ENCODE results near the gene TNXB.

The TNXB gene

GRCh38 chr6:32096394-32097258 is 12.5 kb downstream of the TNXB start:
- Histone ChIP-seq H3K4me1 (ENCODE audit: control insufficient read depth in 2 of 2, insufficient read depth in 2 of 2, low read length in 2 of 2) (peaks cover 0 to 11% of the 10 kb centered on the region in 2 donors), H3K9ac (ENCODE audit: low read depth in 1 of 2, low read length in 2 of 2) (no peak overlapping the region), H3K27ac (ENCODE audit: low read depth in 2 of 2, low read length in 2 of 2) (no peak overlapping the region), H3K4me3 (ENCODE audit: low read length in 2 of 2) (no peak overlapping the region), H3K9me3 (ENCODE audit: control insufficient read depth in 2 of 2, low read length in 2 of 2) (no peaks in the 10 kb centered on the region), H3K27me3 (ENCODE audit: control insufficient read depth in 2 of 2, insufficient read depth in 2 of 2, low read length in 2 of 2) (peaks cover 15 to 38% of the 10 kb centered on the region in 2 donors), H3K36me3 (ENCODE audit: control insufficient read depth in 2 of 2, insufficient read depth in 2 of 2, low read length in 2 of 2) (no peaks in the 10 kb centered on the region)

DNA sequence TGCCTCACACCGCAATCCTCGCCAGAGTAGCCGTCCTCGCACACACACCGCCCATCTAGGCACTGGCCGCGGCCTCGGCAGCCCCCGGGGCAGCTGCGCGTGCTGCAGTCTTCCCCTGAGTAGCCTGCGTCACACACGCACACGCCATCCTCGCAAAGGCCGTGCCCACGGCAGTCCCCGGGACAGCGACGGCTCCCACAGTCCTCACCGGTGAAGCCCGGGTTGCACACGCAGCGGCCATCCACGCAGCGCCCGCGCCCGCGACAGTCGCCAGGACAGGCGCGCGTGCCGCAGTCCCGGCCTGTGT is 13.1 kb downstream of the TNXB start:
- H3K27me3 ChIP-seq (ENCODE audit: control insufficient read depth in 2 of 2, insufficient read depth in 2 of 2, low read length in 2 of 2) = peaks cover 15 to 38% of the 10 kb centered on the region in 2 donors
- no peaks in the 10 kb centered on the region for H3K36me3 ChIP-seq (ENCODE audit: control insufficient read depth in 2 of 2, insufficient read depth in 2 of 2, low read length in 2 of 2)
- no peak overlapping the region for H3K9ac ChIP-seq (ENCODE audit: low read depth in 1 of 2, low read length in 2 of 2)
- H3K9me3 ChIP-seq (ENCODE audit: control insufficient read depth in 2 of 2, low read length in 2 of 2) = no peaks in the 10 kb centered on the region
- H3K4me1 ChIP-seq (ENCODE audit: control insufficient read depth in 2 of 2, insufficient read depth in 2 of 2, low read length in 2 of 2) = peaks cover 0 to 11% of the 10 kb centered on the region in 2 donors
- no peak overlapping the region for H3K27ac ChIP-seq (ENCODE audit: low read depth in 2 of 2, low read length in 2 of 2)
- H3K4me3 ChIP-seq (ENCODE audit: low read length in 2 of 2) = no peak overlapping the region

- Histone ChIP-seq H3K9ac (ENCODE audit: low read depth in 1 of 2, low read length in 2 of 2) (no peak overlapping the region), H3K36me3 (ENCODE audit: control insufficient read depth in 2 of 2, insufficient read depth in 2 of 2, low read length in 2 of 2) (no peaks in the 10 kb centered on the region), H3K4me3 (ENCODE audit: low read length in 2 of 2) (no peak overlapping the region), H3K27ac (ENCODE audit: low read depth in 2 of 2, low read length in 2 of 2) (no peak overlapping the region), H3K4me1 (ENCODE audit: control insufficient read depth in 2 of 2, insufficient read depth in 2 of 2, low read length in 2 of 2) (peaks cover 0 to 11% of the 10 kb centered on the region in 2 donors), H3K27me3 (ENCODE audit: control insufficient read depth in 2 of 2, insufficient read depth in 2 of 2, low read length in 2 of 2) (peaks cover 15 to 38% of the 10 kb centered on the region in 2 donors), H3K9me3 (ENCODE audit: control insufficient read depth in 2 of 2, low read length in 2 of 2) (no peaks in the 10 kb centered on the region)
Observed at GRCh38 chr6:32095338-32096086, 13.6 kb downstream of the TNXB start.

GRCh38 chr6:32092760-32093497 is 16.2 kb downstream of the TNXB start:
- Histone ChIP-seq H3K27ac (ENCODE audit: low read depth in 2 of 2, low read length in 2 of 2) (peak overlapping the region in 1 of 2 donors; percentile 50), H3K4me1 (ENCODE audit: control insufficient read depth in 2 of 2, insufficient read depth in 2 of 2, low read length in 2 of 2) (peaks cover 0 to 11% of the 10 kb centered on the region in 2 donors)

GRCh38 chr6:32089082-32089828 is 19.9 kb downstream of the TNXB start:
- Histone ChIP-seq H3K9ac (ENCODE audit: low read depth in 1 of 2, low read length in 2 of 2) (no peak overlapping the region), H3K4me3 (ENCODE audit: low read length in 2 of 2) (no peak overlapping the region), H3K36me3 (ENCODE audit: control insufficient read depth in 2 of 2, insufficient read depth in 2 of 2, low read length in 2 of 2) (peaks cover 0 to 3% of the 10 kb centered on the region in 2 donors), H3K9me3 (ENCODE audit: control insufficient read depth in 2 of 2, low read length in 2 of 2) (no peaks in the 10 kb centered on the region), H3K27ac (ENCODE audit: low read depth in 2 of 2, low read length in 2 of 2) (no peak overlapping the region), H3K4me1 (ENCODE audit: control insufficient read depth in 2 of 2, insufficient read depth in 2 of 2, low read length in 2 of 2) (peaks cover 6 to 12% of the 10 kb centered on the region in 2 donors), H3K27me3 (ENCODE audit: control insufficient read depth in 2 of 2, insufficient read depth in 2 of 2, low read length in 2 of 2) (peaks cover 0 to 4% of the 10 kb centered on the region in 2 donors)

More at GRCh38 chr6:32092760-32093497, 16.2 kb downstream of the TNXB start:
- no peak overlapping the region for H3K9ac ChIP-seq (ENCODE audit: low read depth in 1 of 2, low read length in 2 of 2)
- no peaks in the 10 kb centered on the region for H3K9me3 ChIP-seq (ENCODE audit: control insufficient read depth in 2 of 2, low read length in 2 of 2)
- peaks cover 0 to 3% of the 10 kb centered on the region in 2 donors for H3K36me3 ChIP-seq (ENCODE audit: control insufficient read depth in 2 of 2, insufficient read depth in 2 of 2, low read length in 2 of 2)
- peaks cover 15 to 36% of the 10 kb centered on the region in 2 donors for H3K27me3 ChIP-seq (ENCODE audit: control insufficient read depth in 2 of 2, insufficient read depth in 2 of 2, low read length in 2 of 2)
- no peak overlapping the region for H3K4me3 ChIP-seq (ENCODE audit: low read length in 2 of 2)

DNA sequence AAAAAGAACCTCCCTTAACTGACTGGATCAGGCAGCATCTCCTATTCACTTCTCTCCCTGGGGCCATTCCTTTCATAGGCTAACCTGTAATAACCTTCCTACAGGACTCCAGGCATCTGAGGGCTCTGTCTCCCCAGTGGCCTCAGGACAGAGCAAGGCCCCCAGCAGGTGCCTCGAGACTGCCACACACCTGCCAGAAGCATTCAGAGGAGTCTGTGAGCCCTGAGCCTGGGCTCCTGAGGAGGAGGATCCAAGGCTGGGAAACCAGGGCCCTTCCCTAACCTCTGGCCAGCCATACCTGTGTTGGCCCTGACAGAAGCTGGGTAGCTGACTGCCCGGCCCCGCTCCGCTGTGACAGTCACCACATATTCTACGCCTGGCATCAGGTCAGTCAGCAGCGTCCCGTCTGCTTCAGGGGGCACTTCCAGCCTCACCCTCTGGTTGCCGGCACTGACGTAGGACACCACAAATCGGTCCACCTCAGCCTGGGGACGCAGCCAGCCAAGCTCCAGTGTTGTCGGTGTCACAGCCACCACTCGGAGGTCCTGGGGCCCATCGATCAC is 20.6 kb downstream of the TNXB start:
- peaks cover 0 to 3% of the 10 kb centered on the region in 2 donors for H3K36me3 ChIP-seq (ENCODE audit: control insufficient read depth in 2 of 2, insufficient read depth in 2 of 2, low read length in 2 of 2)
- no peak overlapping the region for H3K9ac ChIP-seq (ENCODE audit: low read depth in 1 of 2, low read length in 2 of 2)
- H3K4me3 ChIP-seq (ENCODE audit: low read length in 2 of 2) = no peak overlapping the region
- H3K27me3 ChIP-seq (ENCODE audit: control insufficient read depth in 2 of 2, insufficient read depth in 2 of 2, low read length in 2 of 2) = peaks cover 0 to 4% of the 10 kb centered on the region in 2 donors
- H3K4me1 ChIP-seq (ENCODE audit: control insufficient read depth in 2 of 2, insufficient read depth in 2 of 2, low read length in 2 of 2) = peaks cover 6 to 7% of the 10 kb centered on the region in 2 donors
- H3K9me3 ChIP-seq (ENCODE audit: control insufficient read depth in 2 of 2, low read length in 2 of 2) = no peaks in the 10 kb centered on the region
- H3K27ac ChIP-seq (ENCODE audit: low read depth in 2 of 2, low read length in 2 of 2) = no peak overlapping the region

GRCh38 chr6:32087574-32088486 is 21.3 kb downstream of the TNXB start:
- no peaks in the 10 kb centered on the region for H3K9me3 ChIP-seq (ENCODE audit: control insufficient read depth in 2 of 2, low read length in 2 of 2)
- peaks cover 0 to 7% of the 10 kb centered on the region in 2 donors for H3K27me3 ChIP-seq (ENCODE audit: control insufficient read depth in 2 of 2, insufficient read depth in 2 of 2, low read length in 2 of 2)
- H3K4me1 ChIP-seq (ENCODE audit: control insufficient read depth in 2 of 2, insufficient read depth in 2 of 2, low read length in 2 of 2) = peaks cover 6% of the 10 kb centered on the region in 2 donors
- H3K36me3 ChIP-seq (ENCODE audit: control insufficient read depth in 2 of 2, insufficient read depth in 2 of 2, low read length in 2 of 2) = peaks cover 0 to 3% of the 10 kb centered on the region in 2 donors
- H3K9ac ChIP-seq (ENCODE audit: low read depth in 1 of 2, low read length in 2 of 2) = no peak overlapping the region
- H3K4me3 ChIP-seq (ENCODE audit: low read length in 2 of 2) = no peak overlapping the region
- no peak overlapping the region for H3K27ac ChIP-seq (ENCODE audit: low read depth in 2 of 2, low read length in 2 of 2)

DNA sequence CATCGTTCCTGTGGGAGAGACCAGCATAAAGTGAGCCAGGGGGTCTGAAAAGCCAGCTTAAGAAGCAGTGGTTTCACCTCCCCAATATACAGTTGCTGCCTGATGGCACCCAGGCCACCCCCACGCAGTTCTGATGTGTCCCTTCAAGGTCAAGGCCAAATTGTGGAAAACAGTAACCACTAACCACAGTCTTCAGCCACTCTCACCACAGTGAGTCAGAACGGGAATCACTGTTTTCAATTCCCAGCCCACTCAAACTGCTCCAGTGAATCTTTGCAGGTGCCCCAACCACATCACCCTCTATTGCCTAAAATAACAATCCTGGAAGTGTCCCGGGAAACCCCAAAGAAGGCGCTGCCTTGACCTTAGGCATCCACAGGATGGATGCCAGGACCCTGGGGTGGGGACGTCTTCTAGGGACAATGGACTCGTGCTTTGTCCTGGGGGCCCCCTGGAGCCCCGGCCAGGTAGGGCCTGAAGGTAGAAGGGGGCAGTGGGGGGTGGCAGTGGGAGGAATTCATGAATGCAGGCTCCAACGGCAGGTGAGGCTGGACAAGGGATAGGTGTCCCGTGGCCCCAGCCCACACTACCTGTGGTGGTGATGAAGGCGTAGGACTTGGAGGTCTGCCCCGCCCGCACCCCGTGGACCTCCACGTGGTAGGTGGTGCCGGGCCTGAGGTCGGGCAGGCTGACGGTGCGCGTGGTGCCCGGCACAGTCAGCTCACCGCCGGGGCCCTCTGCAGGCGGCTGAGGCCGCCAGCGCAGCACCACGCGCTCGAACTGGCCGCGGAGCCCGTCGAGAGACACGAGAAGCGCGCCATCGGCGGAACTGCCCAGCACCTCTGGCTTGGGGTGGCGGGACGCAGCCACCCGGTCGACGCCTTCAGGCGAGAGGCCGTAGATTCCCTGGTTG is 22.2 kb downstream of the TNXB start:
- Histone ChIP-seq H3K27me3 (ENCODE audit: control insufficient read depth in 2 of 2, insufficient read depth in 2 of 2, low read length in 2 of 2) (peaks cover 0 to 7% of the 10 kb centered on the region in 2 donors), H3K27ac (ENCODE audit: low read depth in 2 of 2, low read length in 2 of 2) (peak overlapping the region in 1 of 2 donors; percentile 16), H3K4me3 (ENCODE audit: low read length in 2 of 2) (no peak overlapping the region), H3K9ac (ENCODE audit: low read depth in 1 of 2, low read length in 2 of 2) (no peak overlapping the region), H3K36me3 (ENCODE audit: control insufficient read depth in 2 of 2, insufficient read depth in 2 of 2, low read length in 2 of 2) (peaks cover 0 to 3% of the 10 kb centered on the region in 2 donors), H3K9me3 (ENCODE audit: control insufficient read depth in 2 of 2, low read length in 2 of 2) (no peaks in the 10 kb centered on the region), H3K4me1 (ENCODE audit: control insufficient read depth in 2 of 2, insufficient read depth in 2 of 2, low read length in 2 of 2) (peaks cover 3 to 6% of the 10 kb centered on the region in 2 donors)
